Effector memory CD4-positive, alpha-beta T cell (primary cell): ENCODE measurements around the gene MST1.

Source experiments
- DNase-seq, 3 donors: peaks; one replicate each; pipeline ENCODE4 v3.0.0-alpha.2; 2020
- H3K27ac ChIP-seq: 2 replicates; pipeline ENCODE4 v1.7.0; 2013; ENCODE audit warnings: mild to moderate bottlenecking, low read length, moderate library complexity; ENCODE audit not compliant: insufficient read depth, poor library complexity, severe bottlenecking
- H3K27me3 ChIP-seq: replicated peaks from 2 replicates; pipeline ENCODE4 v1.7.0; 2013; ENCODE audit warnings: mild to moderate bottlenecking, low read length; ENCODE audit not compliant: insufficient read depth, control insufficient read depth, poor library complexity, severe bottlenecking
- H3K36me3 ChIP-seq: 2 replicates; pipeline ENCODE4 v1.7.0; 2013; ENCODE audit warnings: mild to moderate bottlenecking, low read length, moderate library complexity; ENCODE audit not compliant: control insufficient read depth, insufficient read depth
- H3K4me1 ChIP-seq: 2 replicates; pipeline ENCODE4 v1.7.0; 2013; ENCODE audit warnings: low read length, mild to moderate bottlenecking; ENCODE audit not compliant: control insufficient read depth, insufficient read depth, poor library complexity, severe bottlenecking
- H3K4me3 ChIP-seq: 2 replicates; pipeline ENCODE4 v1.7.0; 2013; ENCODE audit warnings: low read length, low read depth, mild to moderate bottlenecking; ENCODE audit not compliant: insufficient read depth, poor library complexity, severe bottlenecking
- H3K9me3 ChIP-seq: 2 replicates; pipeline ENCODE4 v1.7.0; 2013; ENCODE audit warnings: mild to moderate bottlenecking, low read length, moderate library complexity; ENCODE audit not compliant: control insufficient read depth

MST1 gene

GRCh38 chr3:49668414-49668797 is 20.9 kb downstream of the MST1 start:
- no peak overlapping the region for H3K4me3 ChIP-seq
- no peak overlapping the region for H3K27ac ChIP-seq
- H3K9me3 ChIP-seq = no peaks in the 10 kb centered on the region
- no peaks in the 10 kb centered on the region for H3K27me3 ChIP-seq
- no peaks in the 10 kb centered on the region for H3K36me3 ChIP-seq
- no peak for DNase-seq
- peaks cover 5% of the 10 kb centered on the region for H3K4me1 ChIP-seq

GRCh38 chr3:49667701-49668413 is 21.4 kb downstream of the MST1 start:
- DNase-seq = no peak
- Histone ChIP-seq H3K4me1 (no peaks in the 10 kb centered on the region), H3K36me3 (no peaks in the 10 kb centered on the region)

GRCh38 chr3:49666592-49666991 is 22.7 kb downstream of the MST1 start:
- Histone ChIP-seq H3K27me3 (no peaks in the 10 kb centered on the region), H3K36me3 (no peaks in the 10 kb centered on the region), H3K27ac (no peak overlapping the region), H3K4me3 (no peak overlapping the region), H3K9me3 (no peaks in the 10 kb centered on the region), H3K4me1 (no peaks in the 10 kb centered on the region)
- no peak for DNase-seq

More at GRCh38 chr3:49667701-49668413, 21.4 kb downstream of the MST1 start:
- Histone ChIP-seq H3K9me3 (no peaks in the 10 kb centered on the region), H3K4me3 (no peak overlapping the region), H3K27me3 (no peaks in the 10 kb centered on the region), H3K27ac (no peak overlapping the region)

GRCh38 chr3:49665822-49666519 is 23.3 kb downstream of the MST1 start:
- no peak overlapping the region for H3K27ac ChIP-seq
- H3K4me3 ChIP-seq = no peak overlapping the region
- no peaks in the 10 kb centered on the region for H3K4me1 ChIP-seq
- H3K36me3 ChIP-seq = no peaks in the 10 kb centered on the region
- H3K9me3 ChIP-seq = no peaks in the 10 kb centered on the region
- H3K27me3 ChIP-seq = no peaks in the 10 kb centered on the region
- no peak for DNase-seq

DNA sequence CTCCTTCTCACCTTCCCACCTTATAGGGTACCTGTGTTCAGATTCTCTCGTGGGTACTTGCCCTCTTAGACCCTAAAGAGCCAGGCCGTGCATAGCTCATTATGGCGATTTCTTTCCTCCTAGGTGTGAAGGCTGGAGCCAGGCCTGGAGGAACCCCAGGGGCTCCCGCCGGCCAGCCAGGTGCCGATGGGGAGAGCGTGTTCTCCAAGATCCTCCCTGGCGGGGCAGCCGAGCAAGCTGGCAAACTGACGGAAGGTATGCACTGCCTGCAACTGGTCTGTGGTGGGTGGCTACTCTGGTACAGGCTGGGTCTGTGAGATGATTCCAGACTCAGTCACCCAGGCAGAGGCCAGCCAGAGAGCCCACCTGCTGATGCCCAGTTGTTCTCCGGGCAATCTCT is 25.0 kb downstream of the MST1 start:
- Histone ChIP-seq H3K9me3 (no peaks in the 10 kb centered on the region), H3K27me3 (no peaks in the 10 kb centered on the region), H3K36me3 (no peaks in the 10 kb centered on the region), H3K27ac (no peak overlapping the region), H3K4me1 (no peaks in the 10 kb centered on the region), H3K4me3 (no peak overlapping the region)
- DNase-seq = no peak

- Histone ChIP-seq H3K36me3 (no peaks in the 10 kb centered on the region), H3K4me3 (no peak overlapping the region), H3K4me1 (no peaks in the 10 kb centered on the region), H3K27ac (no peak overlapping the region), H3K9me3 (no peaks in the 10 kb centered on the region), H3K27me3 (no peaks in the 10 kb centered on the region)
- DNase-seq = no peak
These were observed 25.4 kb downstream of the MST1 start for GRCh38 chr3:49663831-49664230.

GRCh38 chr3:49662720-49663413 is 26.4 kb downstream of the MST1 start:
- Histone ChIP-seq H3K4me3 (no peak overlapping the region), H3K36me3 (no peaks in the 10 kb centered on the region), H3K27me3 (no peaks in the 10 kb centered on the region), H3K27ac (no peak overlapping the region), H3K9me3 (no peaks in the 10 kb centered on the region), H3K4me1 (no peaks in the 10 kb centered on the region)
- DNase-seq = no peak

GRCh38 chr3:49662021-49662420 is 27.3 kb downstream of the MST1 start:
- Histone ChIP-seq H3K27ac (no peak overlapping the region), H3K27me3 (no peaks in the 10 kb centered on the region), H3K4me1 (no peaks in the 10 kb centered on the region), H3K9me3 (no peaks in the 10 kb centered on the region), H3K36me3 (no peaks in the 10 kb centered on the region), H3K4me3 (no peak overlapping the region)
- no peak for DNase-seq

- Histone ChIP-seq H3K27ac (no peak overlapping the region), H3K27me3 (no peaks in the 10 kb centered on the region), H3K4me1 (no peaks in the 10 kb centered on the region), H3K9me3 (no peaks in the 10 kb centered on the region), H3K36me3 (no peaks in the 10 kb centered on the region), H3K4me3 (no peak overlapping the region)
- no peak for DNase-seq
These were observed 28.0 kb downstream of the MST1 start for GRCh38 chr3:49661281-49661680.

DNA sequence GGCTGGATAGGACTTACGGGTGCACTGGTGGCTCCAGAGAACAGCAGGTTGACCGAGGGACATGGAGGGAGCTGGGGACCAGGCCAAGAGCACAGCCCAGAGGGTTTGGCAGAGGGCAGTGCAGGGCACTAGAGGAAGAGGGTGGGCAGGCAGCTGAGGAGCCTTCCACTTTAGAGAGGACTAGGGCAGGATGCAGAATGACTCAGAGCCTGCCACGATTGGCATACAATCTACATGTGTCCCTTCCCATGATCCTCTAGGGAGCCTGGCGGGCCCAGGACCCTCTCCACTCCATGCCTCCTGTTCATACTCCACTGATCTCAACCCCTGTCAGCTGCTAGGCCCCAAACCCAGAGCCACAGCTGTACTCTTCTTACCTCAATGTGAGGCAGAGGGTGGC is 29.5 kb downstream of the MST1 start:
- Histone ChIP-seq H3K4me3 (no peak overlapping the region), H3K27me3 (no peaks in the 10 kb centered on the region), H3K9me3 (no peaks in the 10 kb centered on the region), H3K4me1 (no peaks in the 10 kb centered on the region), H3K36me3 (no peaks in the 10 kb centered on the region), H3K27ac (no peak overlapping the region)
- no peak for DNase-seq
